Prostate gland (tissue), 2 donors: ENCODE measurements around the gene FAM169A.

Experiments used
- POLR2A ChIP-seq: fragments of 450-650 bp; IDR thresholded peaks from one replicate; pipeline ENCODE4 v1.6.1; 2016; ENCODE audit warnings: antibody characterized with exemption, mild to moderate bottlenecking
- POLR2AphosphoS5 ChIP-seq: sonication (generic); formaldehyde crosslinking; IDR thresholded peaks from one replicate; pipeline ENCODE4 v1.6.1; 2017; ENCODE audit warnings: antibody characterized with exemption
- TF ChIP-seq, protein P1 (sequence below), 4 experiments: fragments of 200-600 bp in 2 of 4; fragments of 450-650 bp in 2 of 4; sonication (generic) in 2 of 4; IDR thresholded peaks; 1 replicate in 3 of 4; 2 replicates in 1 of 4; pipeline ENCODE4 v1.5.1; 2016 to 2019; ENCODE audit warnings: antibody characterized with exemption in 4 of 4, mild to moderate bottlenecking in 2 of 4, moderate library complexity in 2 of 4

- TF ChIP-seq, protein P1, sequence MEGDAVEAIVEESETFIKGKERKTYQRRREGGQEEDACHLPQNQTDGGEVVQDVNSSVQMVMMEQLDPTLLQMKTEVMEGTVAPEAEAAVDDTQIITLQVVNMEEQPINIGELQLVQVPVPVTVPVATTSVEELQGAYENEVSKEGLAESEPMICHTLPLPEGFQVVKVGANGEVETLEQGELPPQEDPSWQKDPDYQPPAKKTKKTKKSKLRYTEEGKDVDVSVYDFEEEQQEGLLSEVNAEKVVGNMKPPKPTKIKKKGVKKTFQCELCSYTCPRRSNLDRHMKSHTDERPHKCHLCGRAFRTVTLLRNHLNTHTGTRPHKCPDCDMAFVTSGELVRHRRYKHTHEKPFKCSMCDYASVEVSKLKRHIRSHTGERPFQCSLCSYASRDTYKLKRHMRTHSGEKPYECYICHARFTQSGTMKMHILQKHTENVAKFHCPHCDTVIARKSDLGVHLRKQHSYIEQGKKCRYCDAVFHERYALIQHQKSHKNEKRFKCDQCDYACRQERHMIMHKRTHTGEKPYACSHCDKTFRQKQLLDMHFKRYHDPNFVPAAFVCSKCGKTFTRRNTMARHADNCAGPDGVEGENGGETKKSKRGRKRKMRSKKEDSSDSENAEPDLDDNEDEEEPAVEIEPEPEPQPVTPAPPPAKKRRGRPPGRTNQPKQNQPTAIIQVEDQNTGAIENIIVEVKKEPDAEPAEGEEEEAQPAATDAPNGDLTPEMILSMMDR (IDR thresholded peaks at IDR 0.05) = no peak
- TF ChIP-seq POLR2AphosphoS5 = no peak
- no peak for TF ChIP-seq POLR2A
These were observed 103.6 kb downstream of the FAM169A start for GRCh38 chr5:74762599-74762998.
